Measurements from ENCODE around the gene KEAP1.

DNA sequence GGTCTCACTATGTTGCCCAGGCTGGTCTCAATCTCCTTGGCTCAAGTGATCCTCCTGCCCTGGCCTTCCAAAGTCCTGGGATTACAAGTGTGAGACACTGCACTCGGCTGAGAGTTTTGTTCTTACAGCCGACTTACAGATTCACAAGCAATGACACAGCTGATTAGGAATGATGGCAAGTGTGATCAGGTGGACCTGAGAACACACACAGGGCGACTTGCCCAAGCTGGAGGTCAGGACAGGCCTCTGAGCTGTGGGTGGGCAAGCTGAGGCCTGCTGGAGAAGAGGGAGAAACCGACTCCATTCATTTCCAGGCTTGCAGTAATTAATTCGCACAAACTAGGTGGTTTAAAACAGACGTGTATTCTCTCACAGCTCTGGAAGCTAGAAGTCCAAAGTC lies 32.5 kb upstream of the KEAP1 start:
- TF ChIP-seq, protein P1, sequence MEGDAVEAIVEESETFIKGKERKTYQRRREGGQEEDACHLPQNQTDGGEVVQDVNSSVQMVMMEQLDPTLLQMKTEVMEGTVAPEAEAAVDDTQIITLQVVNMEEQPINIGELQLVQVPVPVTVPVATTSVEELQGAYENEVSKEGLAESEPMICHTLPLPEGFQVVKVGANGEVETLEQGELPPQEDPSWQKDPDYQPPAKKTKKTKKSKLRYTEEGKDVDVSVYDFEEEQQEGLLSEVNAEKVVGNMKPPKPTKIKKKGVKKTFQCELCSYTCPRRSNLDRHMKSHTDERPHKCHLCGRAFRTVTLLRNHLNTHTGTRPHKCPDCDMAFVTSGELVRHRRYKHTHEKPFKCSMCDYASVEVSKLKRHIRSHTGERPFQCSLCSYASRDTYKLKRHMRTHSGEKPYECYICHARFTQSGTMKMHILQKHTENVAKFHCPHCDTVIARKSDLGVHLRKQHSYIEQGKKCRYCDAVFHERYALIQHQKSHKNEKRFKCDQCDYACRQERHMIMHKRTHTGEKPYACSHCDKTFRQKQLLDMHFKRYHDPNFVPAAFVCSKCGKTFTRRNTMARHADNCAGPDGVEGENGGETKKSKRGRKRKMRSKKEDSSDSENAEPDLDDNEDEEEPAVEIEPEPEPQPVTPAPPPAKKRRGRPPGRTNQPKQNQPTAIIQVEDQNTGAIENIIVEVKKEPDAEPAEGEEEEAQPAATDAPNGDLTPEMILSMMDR (IDR thresholded peaks at IDR 0.05; ENCODE audit: control extremely low read depth in 1 of 3, insufficient read depth in 1 of 3, low read depth in 1 of 3, low read length in 3 of 3), result no peak
- TF ChIP-seq BCL11A (IDR thresholded peaks at IDR 0.05; ENCODE audit: low read depth in 2 of 2, low read length in 2 of 2), result no peak
- no peak for TF ChIP-seq BACH1 (IDR thresholded peaks at IDR 0.05; ENCODE audit: low read length)
- TF ChIP-seq TAF1 (IDR thresholded peaks at IDR 0.05; ENCODE audit: low read depth, low read length), result no peak

Measured in H1 (cell line).